ENCODE results near the gene TXNL4A.

DNA sequence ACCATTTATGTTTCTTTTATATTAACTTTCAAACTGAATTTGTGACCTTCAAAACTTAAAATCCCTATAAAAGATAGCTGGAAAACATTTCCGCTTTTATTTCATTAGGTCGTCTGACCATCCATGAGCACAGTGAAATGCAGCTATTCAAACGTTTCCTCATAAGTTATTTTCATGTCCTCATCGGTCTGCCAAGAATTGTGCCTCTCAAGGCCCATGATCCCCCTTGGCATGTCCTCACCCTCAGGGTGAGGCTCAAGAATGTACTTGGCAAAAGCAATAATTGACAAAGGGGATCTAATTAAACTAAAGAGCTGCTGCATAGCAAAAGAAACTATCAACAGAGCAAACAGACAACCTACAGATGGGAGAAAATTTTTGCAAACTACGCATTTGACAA is 49.3 kb downstream of the TXNL4A start:
- TF ChIP-seq, protein P1, sequence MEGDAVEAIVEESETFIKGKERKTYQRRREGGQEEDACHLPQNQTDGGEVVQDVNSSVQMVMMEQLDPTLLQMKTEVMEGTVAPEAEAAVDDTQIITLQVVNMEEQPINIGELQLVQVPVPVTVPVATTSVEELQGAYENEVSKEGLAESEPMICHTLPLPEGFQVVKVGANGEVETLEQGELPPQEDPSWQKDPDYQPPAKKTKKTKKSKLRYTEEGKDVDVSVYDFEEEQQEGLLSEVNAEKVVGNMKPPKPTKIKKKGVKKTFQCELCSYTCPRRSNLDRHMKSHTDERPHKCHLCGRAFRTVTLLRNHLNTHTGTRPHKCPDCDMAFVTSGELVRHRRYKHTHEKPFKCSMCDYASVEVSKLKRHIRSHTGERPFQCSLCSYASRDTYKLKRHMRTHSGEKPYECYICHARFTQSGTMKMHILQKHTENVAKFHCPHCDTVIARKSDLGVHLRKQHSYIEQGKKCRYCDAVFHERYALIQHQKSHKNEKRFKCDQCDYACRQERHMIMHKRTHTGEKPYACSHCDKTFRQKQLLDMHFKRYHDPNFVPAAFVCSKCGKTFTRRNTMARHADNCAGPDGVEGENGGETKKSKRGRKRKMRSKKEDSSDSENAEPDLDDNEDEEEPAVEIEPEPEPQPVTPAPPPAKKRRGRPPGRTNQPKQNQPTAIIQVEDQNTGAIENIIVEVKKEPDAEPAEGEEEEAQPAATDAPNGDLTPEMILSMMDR (IDR thresholded peaks at IDR 0.05; ENCODE audit: borderline replicate concordance, extremely low read depth, low read length, poor library complexity, severe bottlenecking) = no peak
- TF ChIP-seq EZH2 (IDR thresholded peaks at IDR 0.05; ENCODE audit: borderline replicate concordance, low read depth, low read length, severe bottlenecking) = no peak

Data from DND-41 (cell line).